Thyroid gland (tissue), 4 donors: ENCODE results near the gene NR0B2. TPM values are rescaled to one million over a fixed set of nuclear protein-coding genes. Genes with fewer than 3 reads are reported as not detected.

Experiments
- DNase-seq, 2 donors: peaks; one replicate each; pipeline ENCODE4 v3.0.0-alpha.2; 2019
- H3K27ac ChIP-seq, 3 donors: fragments of 200-600 bp; sonication (generic); 1 replicate in 2 of 3; 2 replicates in 1 of 3; pipeline ENCODE4 v1.5.1; 2016 to 2019; ENCODE audit warnings: mild to moderate bottlenecking in 1 of 3, moderate library complexity in 1 of 3
- H3K27me3 ChIP-seq: fragments of 200-600 bp; sonication (generic); one replicate; pipeline ENCODE4 v1.5.1; 2019
- H3K36me3 ChIP-seq, 2 donors: fragments of 200-600 bp; sonication (generic); one replicate each; pipeline ENCODE4 v1.5.1; 2016 to 2019
- H3K4me1 ChIP-seq, 2 donors: fragments of 200-600 bp; sonication (generic); one replicate each; pipeline ENCODE4 v1.5.1; 2017 to 2019
- H3K4me3 ChIP-seq, 3 donors: fragments of 200-600 bp; sonication (generic); replicated peaks in 1 of 3; 1 replicate in 2 of 3; 2 replicates in 1 of 3; pipeline ENCODE4 v1.5.1; 2016; ENCODE audit warnings: mild to moderate bottlenecking in 1 of 3
- H3K9me3 ChIP-seq: fragments of 200-600 bp; sonication (generic); one replicate; pipeline ENCODE4 v1.5.1; 2017
- POLR2A ChIP-seq, 2 donors: fragments of 450-650 bp; IDR thresholded peaks; one replicate each; pipeline ENCODE4 v1.6.1; 2017; ENCODE audit warnings: antibody characterized with exemption in 2 of 2, mild to moderate bottlenecking in 2 of 2, moderate library complexity in 1 of 2
- WGBS, 2 donors: methylation state at CpG; one replicate each; pipeline ENCODE4 v1.1.5; 2017; 5-methylcytosine and 5-hydroxymethylcytosine counted together
- intact Hi-C: fragments of 100-400 bp; cut with DNase I; formaldehyde crosslinking; loops from one replicate; pipeline ENCODE4 v1.15.1; 2023
- total RNA-seq, 4 donors: library from RNA; depleted of rRNA; stranded (reverse); fragments of >200 nt; gene quantifications; one replicate each; pipeline ENCODE4 v1.2.3, GENCODE V29; 2016
- TF ChIP-seq, protein P1 (sequence below), 6 experiments: fragments of 200-600 bp in 3 of 6; fragments of 450-650 bp in 3 of 6; sonication (generic) in 3 of 6; IDR thresholded peaks; one replicate each; pipeline ENCODE4 v1.5.1; 2016 to 2019; ENCODE audit warnings: antibody characterized with exemption in 6 of 6, mild to moderate bottlenecking in 2 of 6, inconsistent platforms in 1 of 6, moderate library complexity in 1 of 6

NR0B2 gene
- total RNA-seq, 4 donors from 2014 or later = not detected

DNA sequence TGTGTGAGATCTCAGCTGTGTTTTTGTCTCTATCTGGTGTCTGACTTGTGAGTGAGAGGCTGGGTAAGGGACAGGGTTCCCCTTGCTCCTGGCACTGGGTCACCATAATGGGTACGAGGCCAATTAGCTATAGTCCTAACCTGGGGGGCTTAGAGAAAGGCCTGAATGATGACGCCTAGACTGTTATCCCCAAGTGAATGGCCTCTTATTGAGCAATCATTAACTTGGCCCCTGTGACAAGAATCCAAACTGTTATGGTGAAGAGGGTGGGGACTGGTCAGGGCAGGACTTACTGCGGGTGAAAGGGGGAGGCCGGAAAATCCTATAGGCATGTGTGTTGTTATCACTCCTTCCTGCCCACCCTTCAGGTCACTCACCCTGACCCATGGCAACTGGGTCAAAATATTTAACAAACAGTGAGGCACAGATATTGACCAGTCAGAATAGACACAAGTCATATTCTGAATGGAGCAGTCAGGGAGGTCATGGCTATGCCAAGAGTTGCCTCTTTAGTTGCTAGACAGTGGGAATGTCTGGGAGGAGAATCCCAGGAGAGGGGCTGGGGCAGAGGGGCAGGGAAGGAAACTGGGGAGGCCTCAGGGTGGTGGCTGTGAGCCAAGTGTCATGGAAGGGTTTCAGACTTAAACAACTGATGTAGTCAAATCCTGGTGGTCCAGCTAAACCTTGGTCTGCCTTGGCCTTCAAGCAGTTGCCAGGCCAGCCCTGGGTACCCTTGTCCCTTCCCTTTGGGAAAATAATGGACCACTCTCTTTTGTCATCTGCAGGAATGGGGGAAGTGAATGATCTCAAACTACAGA is 3.2 kb downstream of the NR0B2 start:
- TF ChIP-seq, protein P1, sequence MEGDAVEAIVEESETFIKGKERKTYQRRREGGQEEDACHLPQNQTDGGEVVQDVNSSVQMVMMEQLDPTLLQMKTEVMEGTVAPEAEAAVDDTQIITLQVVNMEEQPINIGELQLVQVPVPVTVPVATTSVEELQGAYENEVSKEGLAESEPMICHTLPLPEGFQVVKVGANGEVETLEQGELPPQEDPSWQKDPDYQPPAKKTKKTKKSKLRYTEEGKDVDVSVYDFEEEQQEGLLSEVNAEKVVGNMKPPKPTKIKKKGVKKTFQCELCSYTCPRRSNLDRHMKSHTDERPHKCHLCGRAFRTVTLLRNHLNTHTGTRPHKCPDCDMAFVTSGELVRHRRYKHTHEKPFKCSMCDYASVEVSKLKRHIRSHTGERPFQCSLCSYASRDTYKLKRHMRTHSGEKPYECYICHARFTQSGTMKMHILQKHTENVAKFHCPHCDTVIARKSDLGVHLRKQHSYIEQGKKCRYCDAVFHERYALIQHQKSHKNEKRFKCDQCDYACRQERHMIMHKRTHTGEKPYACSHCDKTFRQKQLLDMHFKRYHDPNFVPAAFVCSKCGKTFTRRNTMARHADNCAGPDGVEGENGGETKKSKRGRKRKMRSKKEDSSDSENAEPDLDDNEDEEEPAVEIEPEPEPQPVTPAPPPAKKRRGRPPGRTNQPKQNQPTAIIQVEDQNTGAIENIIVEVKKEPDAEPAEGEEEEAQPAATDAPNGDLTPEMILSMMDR (IDR thresholded peaks at IDR 0.05) = no peak
- no peak for TF ChIP-seq POLR2A (IDR thresholded peaks at IDR 0.05)
- no peak overlapping the region for H3K27ac ChIP-seq

DNA sequence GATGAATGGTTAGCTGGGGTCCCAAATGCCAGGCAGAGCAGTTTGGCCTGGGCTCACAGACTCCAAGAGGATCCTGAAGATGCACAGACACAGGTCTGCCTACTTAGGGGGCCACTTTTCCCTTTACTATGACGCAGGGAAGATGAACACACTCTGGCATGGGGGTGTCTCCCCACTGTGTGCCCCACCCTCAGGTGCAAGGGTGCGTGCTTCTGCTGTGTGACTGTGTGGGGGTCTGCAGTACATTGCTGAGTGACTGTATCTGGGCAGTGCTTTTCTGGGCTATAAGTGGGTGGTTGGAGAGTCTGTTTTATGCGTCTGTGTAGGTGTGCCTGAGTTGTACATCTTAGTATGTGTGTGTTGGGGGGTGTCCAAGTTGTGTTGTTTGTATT is 3.8 kb downstream of the NR0B2 start:
- H3K36me3 ChIP-seq = no peaks in the 10 kb centered on the region
- TF ChIP-seq POLR2A (IDR thresholded peaks at IDR 0.05) = no peak
- TF ChIP-seq, protein P1 (IDR thresholded peaks at IDR 0.05) = no peak
- H3K4me1 ChIP-seq = peaks cover 7 to 11% of the 10 kb centered on the region in 2 donors
- no peak overlapping the region for H3K27ac ChIP-seq
- H3K27me3 ChIP-seq = no peaks in the 10 kb centered on the region
- 89 to 100% methylated on average over 2 to 3 of the region's 3 CpGs for WGBS, 2 donors
- no peaks in the 10 kb centered on the region for H3K9me3 ChIP-seq
- intact Hi-C loops = no loop called here
- H3K4me3 ChIP-seq = no peak overlapping the region
- DNase-seq = no peak

More for the DNA sequence above, 3.2 kb downstream of the NR0B2 start:
- Histone ChIP-seq H3K9me3 (no peaks in the 10 kb centered on the region), H3K36me3 (no peaks in the 10 kb centered on the region), H3K27me3 (no peaks in the 10 kb centered on the region), H3K4me3 (no peak overlapping the region), H3K4me1 (peaks cover 7 to 11% of the 10 kb centered on the region in 2 donors)
- DNase-seq = no peak
- intact Hi-C loops = no loop called here
- 64 to 84% methylated on average over 4 of the region's 4 CpGs for WGBS, 2 donors

DNA sequence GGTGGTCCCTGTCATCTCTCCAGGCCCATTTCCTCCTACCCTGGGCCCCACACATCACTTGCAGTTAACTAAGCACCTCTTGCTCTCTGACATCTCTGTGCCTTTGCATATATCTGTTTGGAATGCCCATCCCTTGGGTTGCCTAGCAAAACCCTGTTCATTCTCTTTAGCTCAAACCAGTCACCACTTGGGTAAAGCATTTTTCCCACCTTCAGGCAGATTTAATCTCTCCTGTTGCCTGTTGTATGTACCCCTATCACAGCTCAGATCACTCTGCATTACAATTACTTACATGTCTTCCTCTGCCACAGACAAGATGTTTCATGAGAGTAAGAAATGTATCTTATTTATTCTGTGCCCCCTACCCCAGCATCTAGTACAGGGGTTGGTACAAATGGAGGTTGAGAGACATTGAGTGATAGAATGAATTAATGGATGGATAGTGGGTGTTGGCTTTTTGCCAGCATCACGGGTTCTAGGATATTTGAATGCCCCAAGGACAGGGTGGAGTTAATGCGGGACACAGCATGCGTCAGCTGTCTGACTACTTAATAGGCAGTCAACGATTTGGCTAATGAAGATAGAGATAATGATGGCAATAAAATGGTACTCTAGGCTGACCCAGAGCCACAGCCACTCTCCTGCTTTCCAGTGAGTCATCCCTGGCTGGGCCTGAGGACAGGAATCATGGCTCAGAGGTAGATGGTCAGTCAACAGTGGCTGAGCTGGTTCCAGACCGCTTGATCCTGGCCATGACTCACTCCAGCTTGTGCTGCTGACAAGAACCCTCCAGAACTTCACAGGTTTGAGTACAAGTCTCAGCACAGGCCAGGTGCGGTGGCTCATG is 6.5 kb downstream of the NR0B2 start:
- intact Hi-C loops = no loop called here
- no peaks in the 10 kb centered on the region for H3K36me3 ChIP-seq
- H3K4me1 ChIP-seq = no peaks in the 10 kb centered on the region
- H3K4me3 ChIP-seq = no peak overlapping the region
- TF ChIP-seq POLR2A (IDR thresholded peaks at IDR 0.05) = no peak
- TF ChIP-seq, protein P1 (IDR thresholded peaks at IDR 0.05) = no peak
- DNase-seq = peak; percentile 39 to 56
- WGBS, 2 donors = 59 to 64% methylated on average over 6 of the region's 6 CpGs
- no peak overlapping the region for H3K27ac ChIP-seq
- no peaks in the 10 kb centered on the region for H3K9me3 ChIP-seq
- H3K27me3 ChIP-seq = no peaks in the 10 kb centered on the region

DNA sequence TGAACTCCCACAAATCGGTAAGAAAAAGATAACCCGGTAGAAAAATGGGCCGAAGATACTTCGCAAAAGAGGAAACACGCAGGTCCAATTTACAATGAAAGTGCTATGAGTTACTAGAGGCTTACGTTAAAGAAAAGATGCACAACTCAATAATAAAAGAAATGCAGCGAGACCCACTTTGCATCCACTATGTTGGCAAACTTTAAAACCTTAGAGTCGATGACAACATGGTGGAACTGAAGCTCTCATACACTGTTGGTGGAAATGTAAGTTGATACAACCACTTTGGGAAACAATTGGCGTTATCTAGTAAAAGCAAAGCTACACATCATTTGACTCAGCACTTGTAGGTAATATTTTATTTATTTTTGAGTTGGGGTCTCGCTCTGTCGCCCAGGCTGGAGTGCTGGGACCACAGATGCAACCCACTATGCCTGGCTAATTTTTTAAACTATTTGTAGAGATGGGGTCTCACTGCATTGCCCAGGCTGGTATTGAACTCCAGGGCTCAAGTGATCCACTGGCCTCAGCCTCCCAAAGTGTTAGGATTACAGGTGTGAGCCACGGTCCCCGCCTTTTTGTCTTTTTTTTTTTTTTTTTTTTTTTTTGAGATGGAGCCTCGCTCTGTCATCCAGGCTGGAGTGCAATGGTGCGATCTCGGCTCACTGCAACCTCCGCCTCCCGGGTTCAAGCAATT is 12.8 kb downstream of the NR0B2 start:
- Histone ChIP-seq H3K4me3 (peak overlapping the region in 2 of 3 donors; percentile 70), H3K4me1 (peaks cover 9 to 11% of the 10 kb centered on the region in 2 donors), H3K9me3 (no peaks in the 10 kb centered on the region), H3K36me3 (peaks cover 5 to 6% of the 10 kb centered on the region in 2 donors), H3K27ac (peak overlapping the region; percentile 46 to 80 (median 80)), H3K27me3 (no peaks in the 10 kb centered on the region)
- intact Hi-C loops = no loop called here
- WGBS, 2 donors = 65 to 67% methylated on average over 18 of the region's 18 CpGs
- no peak for TF ChIP-seq POLR2A (IDR thresholded peaks at IDR 0.05)
- TF ChIP-seq, protein P1 (IDR thresholded peaks at IDR 0.05) = no peak
- DNase-seq = no peak
